Hepatocyte (in vitro differentiated cells): ENCODE measurements around the gene PAFAH1B1.

ENCODE experiments used
- CTCF ChIP-seq: fragments of 200-600 bp; sonication (generic); IDR thresholded peaks from 2 replicates; pipeline ENCODE4 v1.5.1; 2016; ENCODE audit warnings: antibody characterized with exemption, mild to moderate bottlenecking; ENCODE audit not compliant: poor library complexity
- EZH2phosphoT487 ChIP-seq: fragments of 200-600 bp; sonication (generic); IDR thresholded peaks from one replicate; pipeline ENCODE4 v1.6.1; 2018; ENCODE audit warnings: antibody characterized with exemption, mild to moderate bottlenecking, low read depth, moderate library complexity; ENCODE audit not compliant: unreplicated experiment, severe bottlenecking

- TF ChIP-seq CTCF = no peak
- no peak for TF ChIP-seq EZH2phosphoT487
Measured at GRCh38 chr17:2734939-2735338, 141.5 kb downstream of the PAFAH1B1 start.
